ENCODE data around the gene SPRYD4.

The SPRYD4 gene

GRCh38 chr12:56522411-56523193, 54.2 kb downstream of the SPRYD4 start:
- DNase-seq: peak; percentile 50

GRCh38 chr12:56528846-56529245, 60.5 kb downstream of the SPRYD4 start:
- no peak for DNase-seq

Data from HCEC 1CT (cell line).